HG02885 (cell line): ENCODE measurements around the gene PRC1.
"Not testable (repeated sequence)": the region's sequence is repeated elsewhere in the genome, so short reads cannot be mapped to it uniquely, and the experiment has no call there.

ENCODE experiments used
- ATAC-seq: cut with Tn5 transposase; IDR thresholded peaks from one replicate; pipeline ENCODE4 v1.9.1; 2021; ENCODE audit warnings: mild to moderate bottlenecking; ENCODE audit not compliant: unreplicated experiment, poor library complexity

The PRC1 gene

DNA sequence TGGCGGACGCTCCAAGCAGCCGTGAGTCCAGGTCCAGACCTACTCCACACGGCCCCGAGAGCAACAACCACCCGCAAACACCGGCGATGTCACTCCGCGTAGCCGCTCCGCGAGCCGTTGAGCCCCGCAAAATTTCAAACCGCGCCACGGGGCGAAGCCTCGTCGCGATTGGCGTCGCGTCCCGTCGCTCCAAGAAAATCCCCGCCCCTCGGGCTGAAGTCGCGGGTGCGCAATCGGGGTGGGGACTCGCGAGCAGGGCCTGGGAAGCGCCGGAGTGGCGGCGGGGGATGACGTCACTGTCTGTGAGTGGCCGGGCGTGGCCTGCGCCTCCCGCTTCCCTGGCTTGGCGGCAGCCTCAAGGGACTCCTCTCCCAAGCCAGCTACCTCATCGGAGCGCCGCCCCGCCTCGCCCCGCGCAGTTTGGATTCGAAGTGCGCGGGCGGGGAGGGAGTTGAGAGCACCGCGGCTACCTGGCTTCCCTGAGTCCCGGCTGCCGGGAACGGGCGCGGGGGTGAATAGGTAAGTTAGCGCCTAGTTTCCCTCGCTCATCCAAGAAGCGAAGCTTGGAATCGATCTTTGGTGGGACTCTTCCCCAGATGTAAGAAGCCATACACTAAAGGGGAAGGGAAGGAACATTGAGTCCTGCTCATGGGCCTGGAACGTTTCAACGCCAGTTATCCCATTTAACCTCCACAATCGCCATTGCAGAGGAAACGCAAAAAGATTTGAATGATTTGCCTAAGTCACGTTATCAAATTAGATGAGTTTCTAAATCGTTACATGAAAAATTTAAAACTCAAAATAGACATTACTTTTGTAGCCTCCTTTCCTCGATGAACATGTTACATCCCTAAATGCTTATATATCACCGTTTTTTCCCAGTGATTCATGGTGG, at the start of gene PRC1:
Gene PRC1, minus strand, starts transcription at position 119 of the 895 bp plus-strand sequence. Its CDS starts 118 bp downstream, at position 1.
- peak; percentile 95 for ATAC-seq

GRCh38 chr15:91043202-91043874, 49.0 kb upstream of the PRC1 start:
- ATAC-seq = no peak

GRCh38 chr15:91040856-91041255, 46.5 kb upstream of the PRC1 start:
- ATAC-seq = no peak

- no peak for ATAC-seq
Measured at GRCh38 chr15:91039996-91040395, 45.7 kb upstream of the PRC1 start.

- peak; percentile 69 for ATAC-seq
Measured at GRCh38 chr15:91032919-91033803, 38.8 kb upstream of the PRC1 start.

DNA sequence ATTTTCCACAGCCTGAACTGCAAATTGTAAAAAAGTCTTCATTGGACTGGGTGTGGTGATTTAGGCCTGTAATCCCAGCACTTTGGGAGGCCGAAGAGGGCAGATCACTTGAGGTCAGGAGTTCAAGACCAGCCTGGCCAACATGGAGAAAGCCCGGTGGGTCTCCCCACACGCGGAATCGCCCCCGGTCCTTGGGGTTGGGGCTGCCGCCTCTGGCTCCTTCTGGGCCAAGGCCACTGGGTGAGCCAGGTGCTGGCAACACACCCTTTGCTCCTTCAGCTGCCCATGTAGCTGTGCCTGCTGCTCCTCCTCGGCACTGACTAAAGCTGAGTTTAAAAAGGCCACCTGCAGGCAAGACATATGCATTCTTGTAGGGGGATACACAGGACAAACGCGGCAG, 37.5 kb upstream of the PRC1 start:
- ATAC-seq = no peak

- no peak for ATAC-seq
Measured at GRCh38 chr15:91027677-91028076, 33.3 kb upstream of the PRC1 start.

DNA sequence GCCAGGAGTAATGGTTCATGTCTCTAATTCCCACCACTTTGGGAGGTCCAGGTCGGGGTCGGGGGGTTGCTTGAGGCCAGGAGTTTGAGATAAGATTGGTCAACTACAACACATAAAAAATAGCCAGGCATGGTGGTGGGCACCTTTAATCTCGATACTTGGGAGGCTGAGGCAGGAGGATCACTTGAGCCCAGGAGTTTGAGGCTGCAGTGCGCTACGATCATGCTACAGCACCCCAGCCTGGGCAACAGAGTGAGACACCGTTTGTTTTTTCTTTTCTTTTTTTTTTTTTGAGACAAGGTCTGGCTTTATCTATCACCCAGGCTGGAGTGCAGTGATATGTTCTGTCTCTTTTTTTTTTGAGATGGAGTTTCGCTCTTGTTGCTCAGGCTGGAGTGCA, 29.4 kb upstream of the PRC1 start:
- ATAC-seq = no peak

- peak; percentile 23 for ATAC-seq
Measured at GRCh38 chr15:91022832-91023129, 28.4 kb upstream of the PRC1 start.

- ATAC-seq = peak; percentile 74
Measured at GRCh38 chr15:91022075-91022831, 27.9 kb upstream of the PRC1 start, which contains the start of gene VPS33B. VPS33B (minus strand) TSS chr15:91022594; CDS start chr15:91022249, 345 bp downstream.

DNA sequence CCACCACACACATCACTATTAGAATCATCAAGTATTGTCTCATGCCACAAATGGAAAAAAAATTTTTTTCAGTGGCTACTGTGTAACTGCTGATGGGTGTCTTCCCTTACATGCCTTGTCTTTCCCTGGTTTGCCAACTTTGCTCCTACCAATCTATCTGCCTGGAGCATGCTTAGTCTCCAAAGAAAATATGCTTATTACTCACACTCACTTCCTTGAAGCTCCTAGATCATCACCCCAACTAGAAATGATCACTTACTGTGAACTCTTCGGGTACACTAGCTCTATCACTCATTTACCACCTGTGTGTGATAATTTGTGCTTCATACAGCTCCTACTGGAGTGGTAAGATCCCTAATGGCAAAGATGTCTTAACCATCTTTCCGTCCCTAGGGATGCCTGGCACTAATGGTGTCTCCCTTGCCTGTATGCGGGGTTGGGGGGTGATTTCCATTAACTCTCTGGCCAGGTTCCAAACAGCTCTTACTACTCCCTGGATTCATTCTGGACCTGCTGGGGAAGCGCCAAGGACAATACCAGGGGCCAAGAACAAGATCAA, 27.3 kb upstream of the PRC1 start:
- no peak for ATAC-seq

DNA sequence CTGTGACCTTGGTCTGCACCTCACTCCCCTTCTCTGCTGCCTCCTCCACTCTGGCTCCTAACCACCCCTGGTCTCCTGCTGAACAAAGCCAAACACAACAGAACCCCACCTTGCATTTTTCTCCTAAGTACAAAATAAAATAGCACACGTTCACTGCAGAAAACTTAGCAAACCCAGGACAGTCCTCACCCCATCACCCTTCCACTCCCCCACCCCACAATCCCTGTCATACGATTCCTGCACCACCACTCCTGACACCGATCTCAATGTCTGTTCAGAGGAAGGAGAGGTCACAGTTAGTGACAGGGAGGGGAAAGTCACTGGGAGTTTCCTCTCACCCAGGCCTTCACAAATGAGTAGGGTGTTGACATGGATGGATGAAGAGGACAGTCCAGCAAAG, 23.8 kb upstream of the PRC1 start:
- no peak for ATAC-seq

DNA sequence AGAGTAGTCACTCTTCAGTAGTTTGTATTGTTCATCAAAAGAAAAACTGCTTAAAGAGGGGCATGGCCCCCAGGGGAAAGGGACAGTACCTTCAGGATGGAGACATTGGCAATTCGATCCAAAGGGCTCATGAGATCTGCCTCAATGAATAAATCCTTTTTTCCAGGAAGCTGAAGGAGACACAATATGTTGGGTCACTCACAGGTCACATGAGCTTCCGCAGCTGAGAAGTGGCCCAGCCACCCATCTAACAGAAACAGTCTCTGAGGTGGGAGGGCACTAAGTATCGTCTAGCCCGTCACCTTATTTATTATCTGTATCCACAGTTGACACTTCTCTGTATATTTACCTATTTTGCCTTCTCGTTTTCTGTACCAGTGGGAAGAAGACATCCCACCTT, 23.4 kb upstream of the PRC1 start:
- ATAC-seq = no peak

DNA sequence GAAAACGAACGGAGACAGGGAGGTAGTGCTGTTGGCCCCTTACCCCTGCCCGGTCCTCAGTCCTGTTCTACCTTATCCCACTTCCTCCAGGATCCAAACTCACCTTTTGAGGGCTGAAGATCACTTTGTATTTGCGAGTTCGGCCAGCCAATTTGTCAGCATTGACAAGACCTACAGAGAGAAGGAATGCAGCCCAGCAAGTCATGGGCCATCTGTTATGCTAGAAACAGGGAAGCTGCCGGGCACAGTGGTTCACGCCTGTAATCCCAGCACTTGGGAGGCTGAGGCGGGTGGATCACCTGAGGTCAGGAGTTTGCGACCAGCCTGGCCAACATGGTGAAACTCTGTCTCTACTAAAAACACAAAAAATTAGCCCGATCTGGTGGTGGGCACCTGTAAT, 19.4 kb upstream of the PRC1 start:
- ATAC-seq = not testable (repeated sequence)

DNA sequence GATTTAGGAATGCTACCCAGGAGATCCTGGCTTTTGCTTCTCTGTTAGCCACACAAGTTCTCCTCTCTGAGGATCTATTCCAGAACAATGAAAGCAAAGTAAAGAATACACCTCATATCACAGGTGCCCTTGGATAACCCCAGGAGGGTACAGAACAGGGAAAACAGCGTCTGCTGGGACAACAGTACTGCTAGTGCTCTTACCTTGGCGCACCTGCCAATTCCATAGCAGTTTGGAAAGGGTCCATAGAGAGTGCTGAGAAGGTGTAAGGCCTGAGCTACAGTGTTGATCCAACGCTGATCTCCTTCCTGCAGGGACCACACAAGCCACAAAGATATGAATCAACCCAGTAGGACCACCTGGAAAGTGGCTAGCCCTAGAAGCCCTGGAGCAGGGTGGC, 12.9 kb upstream of the PRC1 start:
- no peak for ATAC-seq

GRCh38 chr15:91001209-91001608, 6.9 kb upstream of the PRC1 start:
- no peak for ATAC-seq

DNA sequence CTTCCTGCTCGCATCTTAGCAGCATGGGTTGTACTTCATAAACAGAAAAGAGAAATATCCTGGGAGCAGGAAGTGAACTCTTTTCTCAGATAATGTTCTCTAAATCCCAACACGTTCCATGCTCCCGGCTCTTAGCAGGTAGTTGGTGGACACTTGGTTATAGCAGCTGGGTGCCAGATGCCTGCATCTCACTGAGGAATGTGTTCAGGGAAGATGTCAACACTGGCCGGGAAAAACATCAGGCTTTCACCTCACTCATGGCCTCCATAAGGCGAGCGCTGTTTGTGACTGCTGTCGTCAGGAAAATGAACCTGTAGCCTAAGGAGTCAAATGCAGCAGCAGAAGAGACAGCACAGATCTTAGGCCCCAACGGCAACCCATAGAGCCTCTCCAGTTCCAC, 4.4 kb upstream of the PRC1 start:
- ATAC-seq = no peak

DNA sequence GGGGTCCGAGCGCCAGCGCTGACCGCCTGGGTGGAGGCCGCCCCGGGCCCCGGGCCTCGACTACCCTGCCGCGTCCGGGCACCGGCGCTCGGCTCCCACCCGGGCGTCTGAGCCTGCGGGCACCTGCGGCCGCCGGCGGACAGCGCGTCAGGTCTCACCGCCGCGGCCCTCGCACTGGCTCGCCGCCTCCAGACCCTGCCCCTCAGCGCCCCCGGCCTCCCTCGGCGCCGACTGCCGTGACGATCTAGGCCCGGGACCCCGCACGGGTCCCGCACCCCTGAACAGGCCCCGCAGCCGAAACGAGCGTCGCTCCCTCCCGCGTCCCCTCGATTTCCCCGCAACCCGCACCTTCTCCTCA, 297 bp downstream of the PRC1 start:
- ATAC-seq = peak; percentile 17

DNA sequence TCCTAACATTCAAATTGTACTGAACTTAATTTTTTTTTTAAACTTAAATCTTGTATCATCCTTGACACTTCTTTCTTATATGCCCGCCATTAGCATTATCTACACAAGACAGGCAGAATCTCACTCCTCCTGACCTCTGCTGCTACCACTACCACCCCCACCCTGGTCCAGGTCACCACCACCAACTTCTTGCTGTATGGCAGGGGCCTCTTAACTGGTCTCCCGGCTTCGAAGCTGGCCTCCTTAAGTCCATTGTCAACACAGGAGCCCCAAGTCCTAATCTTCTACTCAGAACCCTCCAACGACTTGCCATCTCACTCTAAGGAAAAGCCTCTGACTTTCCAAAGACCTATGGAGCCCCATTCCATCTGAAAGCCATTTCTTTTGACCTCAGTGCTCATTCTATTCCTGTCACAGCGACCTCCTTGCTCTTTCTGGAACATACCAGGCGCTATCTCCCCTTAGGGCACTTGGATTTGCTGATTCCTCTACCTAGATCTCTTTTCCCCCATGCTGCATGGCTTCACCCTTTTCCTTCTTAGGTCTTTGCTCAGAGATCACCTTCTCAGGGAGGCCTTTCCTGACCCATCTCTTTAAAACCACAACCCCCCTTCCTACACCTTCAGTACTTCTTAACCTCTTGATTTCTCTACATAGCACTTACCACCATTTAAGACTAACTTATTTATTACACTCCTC, 2.6 kb downstream of the PRC1 start:
- no peak for ATAC-seq
